Pancreas (tissue), 10 donors: Measurements from ENCODE around the gene IQCC. TPM values are rescaled to one million over a fixed set of nuclear protein-coding genes. Genes with fewer than 3 reads are reported as not detected.
A peak's percentile ranks its signal among the peaks of the same experiment; 100 is the strongest.
"Not testable (repeated sequence)": the region's sequence is repeated elsewhere in the genome, so short reads cannot be mapped to it uniquely, and the experiment has no call there.

ENCODE experiments used
- ATAC-seq, 4 donors: fragments of 200-7000 bp; cut with Tn5 transposase; one replicate each; pipeline versions ENCODE4 v1.8.0 to v1.9.1; 2020; ENCODE audit warnings: mild to moderate bottlenecking in 4 of 4, moderate library complexity in 4 of 4
- DNase-seq, 6 donors: peaks; one replicate each; pipeline ENCODE4 v3.0.0-alpha.2; 2020
- FAIRE-seq: peaks from 2 replicates; lab custom pipeline; 2012; peaks lifted over from hg19 to GRCh38; lab: Jason Lieb, UNC
- H3K27ac ChIP-seq, 4 donors: fragments of 200-600 bp; sonication (generic); 1 replicate in 3 of 4; 2 replicates in 1 of 4; pipeline versions ENCODE4 v1.5.0 to v1.8.0; 2020
- H3K27me3 ChIP-seq, 4 donors: fragments of 200-600 bp; one replicate each; pipeline ENCODE4 v1.8.0; 2021
- H3K36me3 ChIP-seq, 3 donors: fragments of 200-600 bp; sonication (generic) in 1 of 3; one replicate each; pipeline versions ENCODE4 v1.5.0 to v1.8.0; 2020 to 2021
- H3K4me1 ChIP-seq, 3 donors: fragments of 200-600 bp; one replicate each; pipeline ENCODE4 v1.8.0; 2021
- H3K4me3 ChIP-seq, 4 donors: fragments of 200-600 bp; sonication (generic) in 2 of 4; one replicate each; pipeline versions ENCODE4 v1.5.0 to v1.8.0; 2020 to 2021
- H3K9me3 ChIP-seq, 4 donors: fragments of 200-600 bp; one replicate each; pipeline ENCODE4 v1.8.0; 2021
- WGBS, 2 donors: extraction: QIAGEN DNeasy Blood & Tissue Kit; methylation state at CpG; one replicate each; pipeline ENCODE4 v1.1.7; 2013; 5-methylcytosine and 5-hydroxymethylcytosine counted together
- intact Hi-C, 3 donors: fragments of 100-400 bp; cut with DNase I; formaldehyde crosslinking; loops; one replicate each; pipeline versions ENCODE4 v1.11.1 to v1.14.2; 2022
- polyA plus RNA-seq, 2 donors: library from polyadenylated mRNA; stranded (reverse); fragments of 200-250 nt; gene quantifications; one replicate each; pipeline ENCODE4 v1.2.3, GENCODE V29; 2013
- total RNA-seq, 6 donors: library from RNA; stranded (reverse); fragmentation: NEBNext Ultra II Directional in 4 of 6; extraction: Animal tissue kit (Norgen Biotek cat#: 25700) in 4 of 6; gene quantifications; one replicate each; pipeline versions ENCODE4 v1.2.1 to v1.2.4, GENCODE V29; 2021 to 2023
- TF ChIP-seq, protein P1 (sequence below), 4 donors: fragments of 200-600 bp; sonication (generic) in 3 of 4; IDR thresholded peaks; one replicate each; pipeline versions ENCODE4 v1.5.0 to v1.8.0; 2021; ENCODE audit warnings: antibody characterized with exemption in 4 of 4
- donor health status: healthy with polysubstance abuse.
- donor health status: DM: no; HTN: no; CAD: no; lungs with moderate emphysema.
- donor health status: DM: no; HTN: no; CAD: no.
- donor health status: control.
- donor health status: control.
- donor health status: Bipolar disorder and iron deficiency.
- donor health status: DM: yes; HTN: yes; CAD: no.
- donor health status: DM: no; HTN: no; CAD: no.
- donor health status: DM: no; HTN: no; CAD: no.
- donor health status: DM: yes; HTN: yes; CAD: no.

The IQCC gene
- total RNA-seq (1 to 10 TPM; 1.1 to 1.7 (median 1.2) TPM), polyA plus RNA-seq (1 to 10 TPM; 4.1 to 5.5 TPM)

DNA sequence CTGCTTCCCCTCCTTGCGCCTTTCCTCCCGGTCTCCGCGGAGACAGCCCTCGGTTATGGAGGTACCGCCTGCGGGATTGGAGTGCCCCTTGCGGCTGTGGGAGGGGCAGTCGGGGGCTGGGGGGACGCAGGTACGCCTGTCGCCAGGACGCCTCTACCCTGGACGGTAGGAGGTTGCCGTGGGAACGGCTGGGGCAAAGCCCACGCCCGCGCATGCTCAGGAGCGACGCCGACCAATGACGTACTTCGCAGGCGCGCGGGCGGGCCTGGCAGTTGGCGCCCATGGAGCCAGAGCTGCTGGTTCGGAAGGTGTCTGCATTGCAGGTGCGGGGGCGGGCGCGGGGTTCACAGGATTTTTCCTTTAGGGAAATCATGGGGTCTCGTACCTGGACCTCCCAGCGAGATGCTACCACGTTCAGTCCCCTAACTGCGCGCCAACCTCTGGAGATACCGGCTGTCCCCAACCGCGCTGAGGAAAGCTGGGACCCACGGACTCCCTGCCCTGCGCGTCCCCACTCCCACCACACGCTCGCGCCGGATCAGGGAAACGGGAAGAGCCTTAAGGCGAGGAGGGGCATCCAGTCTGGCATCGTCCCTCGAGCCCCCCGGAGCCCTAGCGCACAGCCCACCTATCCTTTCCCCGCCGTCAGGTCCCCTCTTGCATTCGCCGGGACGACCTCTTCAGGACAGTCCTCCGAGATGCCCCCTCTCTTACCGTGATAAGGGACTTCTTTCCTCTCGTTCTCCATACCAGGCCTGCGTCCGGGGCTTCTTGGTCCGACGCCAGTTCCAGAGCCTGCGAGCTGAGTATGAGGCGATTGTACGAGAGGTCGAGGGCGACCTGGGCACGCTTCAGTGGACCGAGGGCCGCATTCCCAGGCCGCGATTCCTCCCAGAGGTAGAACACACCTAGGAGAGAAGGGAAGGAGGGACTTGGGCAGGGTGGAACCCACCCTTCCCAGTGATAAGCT is at the start of gene IQCC:
TSS of gene IQCC (plus strand) at position 271 of the 970 bp plus-strand sequence. CDS start at position 282, 11 bp downstream.
- WGBS, 2 donors = 0 to 1% methylated on average over 69 to 77 of the region's 77 CpGs
- ATAC-seq = peak; percentile 83 to 89 (median 86)
- Histone ChIP-seq H3K4me1 (peaks cover 0 to 13% (median 3%) of the 10 kb centered on the region in 3 donors), H3K27me3 (no peaks in the 10 kb centered on the region), H3K27ac (peak within 1 kb of the TSS; percentile 33 to 50 (median 42)), H3K4me3 (peak within 1 kb of the TSS; percentile 32 to 77 (median 62)), H3K9me3 (no peaks in the 10 kb centered on the region), H3K36me3 (no peaks in the 10 kb centered on the region)
- peak; percentile 89 to 97 (median 92) for DNase-seq
- FAIRE-seq = no peak
- TF ChIP-seq, protein P1, sequence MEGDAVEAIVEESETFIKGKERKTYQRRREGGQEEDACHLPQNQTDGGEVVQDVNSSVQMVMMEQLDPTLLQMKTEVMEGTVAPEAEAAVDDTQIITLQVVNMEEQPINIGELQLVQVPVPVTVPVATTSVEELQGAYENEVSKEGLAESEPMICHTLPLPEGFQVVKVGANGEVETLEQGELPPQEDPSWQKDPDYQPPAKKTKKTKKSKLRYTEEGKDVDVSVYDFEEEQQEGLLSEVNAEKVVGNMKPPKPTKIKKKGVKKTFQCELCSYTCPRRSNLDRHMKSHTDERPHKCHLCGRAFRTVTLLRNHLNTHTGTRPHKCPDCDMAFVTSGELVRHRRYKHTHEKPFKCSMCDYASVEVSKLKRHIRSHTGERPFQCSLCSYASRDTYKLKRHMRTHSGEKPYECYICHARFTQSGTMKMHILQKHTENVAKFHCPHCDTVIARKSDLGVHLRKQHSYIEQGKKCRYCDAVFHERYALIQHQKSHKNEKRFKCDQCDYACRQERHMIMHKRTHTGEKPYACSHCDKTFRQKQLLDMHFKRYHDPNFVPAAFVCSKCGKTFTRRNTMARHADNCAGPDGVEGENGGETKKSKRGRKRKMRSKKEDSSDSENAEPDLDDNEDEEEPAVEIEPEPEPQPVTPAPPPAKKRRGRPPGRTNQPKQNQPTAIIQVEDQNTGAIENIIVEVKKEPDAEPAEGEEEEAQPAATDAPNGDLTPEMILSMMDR (IDR thresholded peaks at IDR 0.05) = no peak
- intact Hi-C loops = no loop called here

DNA sequence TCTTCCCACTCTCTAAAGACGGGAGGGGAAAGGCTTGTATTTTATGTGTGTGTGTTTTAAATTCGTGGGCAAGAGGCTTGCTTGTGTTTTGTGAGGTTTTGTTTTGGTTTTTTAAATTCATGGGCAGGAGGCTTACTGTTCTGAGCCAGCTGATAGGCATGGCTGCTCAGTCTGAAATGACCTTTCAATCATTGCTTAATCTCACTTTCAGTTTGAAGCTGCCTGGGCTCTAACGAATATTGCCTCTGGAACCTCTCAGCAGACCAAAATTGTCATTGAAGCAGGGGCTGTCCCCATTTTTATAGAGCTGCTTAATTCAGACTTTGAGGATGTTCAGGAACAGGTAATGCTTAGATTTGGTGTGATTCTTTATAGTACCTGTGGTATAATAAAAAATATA is 46.3 kb upstream of the IQCC start:
- FAIRE-seq (no peak), ATAC-seq (no peak), DNase-seq (no peak)
- Histone ChIP-seq H3K27me3 (no peaks in the 10 kb centered on the region), H3K27ac (no peak overlapping the region), H3K4me1 (peaks cover 0 to 3% (median 0%) of the 10 kb centered on the region in 3 donors), H3K9me3 (no peaks in the 10 kb centered on the region), H3K36me3 (peaks cover 3 to 43% (median 24%) of the 10 kb centered on the region in 3 donors), H3K4me3 (no peak overlapping the region)
- 66 to 69% methylated on average over 3 of the region's 3 CpGs for WGBS, 2 donors
- TF ChIP-seq, protein P1 (IDR thresholded peaks at IDR 0.05) = no peak
- intact Hi-C loops = no loop called here

DNA sequence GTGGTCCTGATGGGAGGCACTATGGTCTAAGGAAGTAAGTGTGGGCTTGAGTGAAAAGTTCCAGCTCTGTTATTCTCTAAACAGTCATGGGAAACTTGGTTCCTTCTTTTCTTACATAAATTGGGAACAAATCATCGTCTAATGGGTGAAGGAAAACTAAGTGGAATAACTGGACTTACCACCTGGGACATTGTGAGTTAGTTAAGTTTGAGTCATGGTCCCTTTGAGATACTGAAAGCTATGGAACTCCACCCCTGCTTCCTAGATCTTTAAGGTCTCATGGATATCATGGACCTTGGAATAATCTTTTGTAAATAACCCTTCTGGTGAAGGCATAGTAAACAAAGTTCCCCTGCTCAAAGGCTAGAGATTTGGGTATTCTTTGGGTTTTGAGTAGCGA is 42.1 kb upstream of the IQCC start:
- Histone ChIP-seq H3K27me3 (no peaks in the 10 kb centered on the region), H3K4me3 (no peak overlapping the region), H3K9me3 (no peaks in the 10 kb centered on the region), H3K27ac (no peak overlapping the region), H3K36me3 (peaks cover 3 to 43% (median 14%) of the 10 kb centered on the region in 3 donors), H3K4me1 (peaks cover 0 to 3% (median 0%) of the 10 kb centered on the region in 3 donors)
- ATAC-seq (peak; percentile 49 to 69 (median 64)), DNase-seq (no peak), FAIRE-seq (no peak)
- intact Hi-C loops = no loop called here
- WGBS, 2 donors = 33 to 43% methylated on average over 2 of the region's 2 CpGs
- TF ChIP-seq, protein P1 (IDR thresholded peaks at IDR 0.05) = no peak

DNA sequence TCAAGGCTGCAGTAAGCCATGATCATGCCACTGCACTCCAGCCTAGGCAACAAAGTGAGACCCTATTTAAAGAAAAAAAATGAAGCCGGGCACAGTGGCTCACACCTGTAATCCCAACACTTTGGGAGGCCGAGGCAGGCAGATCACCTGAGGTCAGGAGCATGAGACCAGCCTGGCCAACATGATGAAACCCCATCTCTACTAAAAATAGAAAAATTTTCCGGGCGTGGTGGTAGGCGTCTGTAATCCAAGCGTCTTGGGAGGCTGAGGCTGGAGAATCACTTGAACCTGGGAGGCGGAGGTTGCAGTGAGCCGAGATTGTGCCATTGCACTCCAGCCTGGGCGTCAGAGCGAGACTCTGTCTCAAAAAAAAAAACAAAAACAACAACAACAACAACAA is 39.8 kb upstream of the IQCC start:
- WGBS, 2 donors = 96 to 97% methylated on average over 10 of the region's 10 CpGs

DNA sequence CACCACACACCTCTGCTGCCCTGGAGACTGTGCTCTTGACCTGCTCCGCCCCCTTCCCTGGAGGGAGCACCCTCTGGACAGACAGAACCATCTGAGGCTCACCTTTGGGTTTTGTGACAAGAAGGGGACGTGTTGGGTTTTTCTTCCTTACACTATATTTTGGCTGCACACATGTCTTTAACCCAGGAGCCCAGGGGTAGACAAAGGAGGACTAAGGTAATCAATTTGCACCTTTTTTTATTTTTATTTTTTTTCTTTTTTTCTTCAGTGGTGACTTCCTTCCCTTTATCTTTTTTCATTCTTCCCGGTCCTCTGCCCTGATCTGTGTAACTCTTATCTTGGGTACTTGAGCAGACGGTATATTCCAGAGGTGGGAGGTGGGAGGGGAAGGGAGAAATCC is 34.5 kb upstream of the IQCC start:
- no peaks in the 10 kb centered on the region for H3K27me3 ChIP-seq
- WGBS, 2 donors = 73 to 84% methylated on average over 4 of the region's 4 CpGs
- H3K36me3 ChIP-seq = peaks cover 0 to 46% (median 16%) of the 10 kb centered on the region in 3 donors
- no peak for FAIRE-seq
- ATAC-seq = no peak
- no peaks in the 10 kb centered on the region for H3K9me3 ChIP-seq
- TF ChIP-seq, protein P1 (IDR thresholded peaks at IDR 0.05) = no peak
- intact Hi-C loops = no loop called here
- H3K4me3 ChIP-seq = no peak overlapping the region
- H3K4me1 ChIP-seq = no peaks in the 10 kb centered on the region
- H3K27ac ChIP-seq = no peak overlapping the region
- DNase-seq = no peak

More for the DNA sequence above, 39.8 kb upstream of the IQCC start:
- FAIRE-seq, H3K27me3 ChIP-seq, intact Hi-C loops, ATAC-seq, H3K4me3 ChIP-seq, H3K4me1 ChIP-seq, H3K9me3 ChIP-seq, DNase-seq, H3K27ac ChIP-seq: not testable (repeated sequence)
- H3K36me3 ChIP-seq = peaks cover 3 to 41% (median 22%) of the 10 kb centered on the region in 3 donors
